Kidney (tissue), 14 donors: ENCODE results near the gene NR2F2. TPM values are rescaled to one million over a fixed set of nuclear protein-coding genes. Genes with fewer than 3 reads are reported as not detected.

Experiments
- DNase-seq, 5 donors: peaks; one replicate each; pipeline ENCODE4 v3.0.0-alpha.2; 2013 to 2020
- FAIRE-seq: peaks from 2 replicates; lab custom pipeline; 2012; peaks lifted over from hg19 to GRCh38; lab: Jason Lieb, UNC
- H3K27ac ChIP-seq, 2 donors: one replicate each; pipeline ENCODE4 v1.7.0; 2013; ENCODE audit warnings: low read depth in 2 of 2, low read length in 2 of 2, inconsistent platforms in 1 of 2
- H3K27me3 ChIP-seq: one replicate; pipeline ENCODE4 v1.7.1; 2013; ENCODE audit warnings: low read length, inconsistent platforms; ENCODE audit not compliant: control insufficient read depth, insufficient read depth
- H3K36me3 ChIP-seq, 3 donors: one replicate each; pipeline versions ENCODE4 v1.7.0 to v1.7.1; 2013; ENCODE audit warnings: low read length in 3 of 3, control low read depth in 1 of 3, inconsistent platforms in 1 of 3; ENCODE audit not compliant: insufficient read depth in 3 of 3, control insufficient read depth in 2 of 3
- H3K4me1 ChIP-seq, 3 donors: one replicate each; pipeline versions ENCODE4 v1.7.0 to v1.7.1; 2013; ENCODE audit warnings: low read length in 3 of 3, inconsistent platforms in 1 of 3, low read depth in 1 of 3; ENCODE audit not compliant: control insufficient read depth in 2 of 3, insufficient read depth in 2 of 3
- H3K4me3 ChIP-seq, 3 donors: one replicate each; pipeline versions ENCODE4 v1.7.0 to v1.8.1; 2013; ENCODE audit warnings: low read length in 3 of 3, control low read depth in 1 of 3, inconsistent platforms in 1 of 3
- H3K9ac ChIP-seq, 3 donors: one replicate each; pipeline versions ENCODE4 v1.7.0 to v1.7.1; 2013; ENCODE audit warnings: low read length in 3 of 3, control low read depth in 1 of 3, inconsistent platforms in 1 of 3
- H3K9me3 ChIP-seq, 3 donors: one replicate each; pipeline versions ENCODE4 v1.7.0 to v1.7.1; 2013; ENCODE audit warnings: low read length in 3 of 3, control low read depth in 1 of 3, inconsistent platforms in 1 of 3; ENCODE audit not compliant: control insufficient read depth in 2 of 3, insufficient read depth in 1 of 3
- intact Hi-C: fragments of 100-400 bp; cut with DNase I; formaldehyde crosslinking; loops from one replicate; pipeline ENCODE4 v1.11.1; 2022
- polyA plus RNA-seq: library from polyadenylated mRNA; stranded (reverse); fragments of 350-450 nt; fragmentation: Illumina TruSeq; extraction: RNeasy Lipid Tissue Mini Kit (QIAGEN cat#74804); gene quantifications from one replicate; pipeline ENCODE4 v1.2.3, GENCODE V29; 2014; ENCODE audit warnings: low read depth, low replicate concordance; ENCODE audit not compliant: insufficient read depth
- total RNA-seq: library from RNA; stranded (reverse); fragmentation: NEBNext Ultra II Directional; extraction: Animal tissue kit (Norgen Biotek cat#: 25700); gene quantifications from one replicate; pipeline ENCODE4 v1.2.1, GENCODE V29; 2021
- TF ChIP-seq, protein P1 (sequence below): IDR thresholded peaks from 3 replicates; pipeline ENCODE4 v1.5.1; 2012; ENCODE audit warnings: mild to moderate bottlenecking, moderate library complexity, borderline replicate concordance; ENCODE audit not compliant: insufficient read depth; ENCODE audit errors: extremely low read depth
- donor health status: control.
- donor health status: control.
- donor health status: control.
- donor health status: control.
- donor health status: control.
- donor health status: DM: yes; HTN: yes; CAD: no.
- donor health status: Normal renal cell carcinoma (clear cell type).

Gene NR2F2
- total and polyA plus RNA-seq, 2 donors from 2014 or later, result 42.5 to 191 TPM

- FAIRE-seq (no peak), DNase-seq (peak in 4 of 5 donors; percentile 34 to 81 (median 72))
- Histone ChIP-seq H3K27ac (no peak overlapping the region), H3K36me3 (no peaks in the 10 kb centered on the region), H3K27me3 (no peaks in the 10 kb centered on the region), H3K9ac (no peak overlapping the region), H3K4me1 (peaks cover 0 to 2% (median 0%) of the 10 kb centered on the region in 3 donors), H3K9me3 (no peaks in the 10 kb centered on the region), H3K4me3 (no peak overlapping the region)
- intact Hi-C loops, result no loop called here
- TF ChIP-seq, protein P1, sequence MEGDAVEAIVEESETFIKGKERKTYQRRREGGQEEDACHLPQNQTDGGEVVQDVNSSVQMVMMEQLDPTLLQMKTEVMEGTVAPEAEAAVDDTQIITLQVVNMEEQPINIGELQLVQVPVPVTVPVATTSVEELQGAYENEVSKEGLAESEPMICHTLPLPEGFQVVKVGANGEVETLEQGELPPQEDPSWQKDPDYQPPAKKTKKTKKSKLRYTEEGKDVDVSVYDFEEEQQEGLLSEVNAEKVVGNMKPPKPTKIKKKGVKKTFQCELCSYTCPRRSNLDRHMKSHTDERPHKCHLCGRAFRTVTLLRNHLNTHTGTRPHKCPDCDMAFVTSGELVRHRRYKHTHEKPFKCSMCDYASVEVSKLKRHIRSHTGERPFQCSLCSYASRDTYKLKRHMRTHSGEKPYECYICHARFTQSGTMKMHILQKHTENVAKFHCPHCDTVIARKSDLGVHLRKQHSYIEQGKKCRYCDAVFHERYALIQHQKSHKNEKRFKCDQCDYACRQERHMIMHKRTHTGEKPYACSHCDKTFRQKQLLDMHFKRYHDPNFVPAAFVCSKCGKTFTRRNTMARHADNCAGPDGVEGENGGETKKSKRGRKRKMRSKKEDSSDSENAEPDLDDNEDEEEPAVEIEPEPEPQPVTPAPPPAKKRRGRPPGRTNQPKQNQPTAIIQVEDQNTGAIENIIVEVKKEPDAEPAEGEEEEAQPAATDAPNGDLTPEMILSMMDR, result no peak
Measured at GRCh38 chr15:96367311-96368200, 37.1 kb downstream of the NR2F2 start.

- no peak overlapping the region for H3K4me3 ChIP-seq
- H3K9me3 ChIP-seq, result no peaks in the 10 kb centered on the region
- intact Hi-C loops, result no loop called here
- TF ChIP-seq, protein P1, result no peak
- H3K4me1 ChIP-seq, result peaks cover 0 to 2% (median 0%) of the 10 kb centered on the region in 3 donors
- H3K36me3 ChIP-seq, result no peaks in the 10 kb centered on the region
- H3K9ac ChIP-seq, result no peak overlapping the region
- FAIRE-seq (no peak), DNase-seq (peak in 1 of 5 donors; percentile 31)
- no peaks in the 10 kb centered on the region for H3K27me3 ChIP-seq
- no peak overlapping the region for H3K27ac ChIP-seq
Measured at GRCh38 chr15:96369351-96369750, 38.9 kb downstream of the NR2F2 start.

- FAIRE-seq, result no peak
- H3K9me3 ChIP-seq, result no peaks in the 10 kb centered on the region
- H3K27ac ChIP-seq, result no peak overlapping the region
- TF ChIP-seq, protein P1, result no peak
- peaks cover 0 to 2% (median 0%) of the 10 kb centered on the region in 3 donors for H3K4me1 ChIP-seq
- H3K27me3 ChIP-seq, result no peaks in the 10 kb centered on the region
- no peak overlapping the region for H3K9ac ChIP-seq
- H3K4me3 ChIP-seq, result no peak overlapping the region
- H3K36me3 ChIP-seq, result no peaks in the 10 kb centered on the region
- intact Hi-C loops, result no loop called here
- DNase-seq, result peak in 1 of 5 donors; percentile 32
Measured at GRCh38 chr15:96369825-96370621, 39.5 kb downstream of the NR2F2 start.
